SU-DHL-6 (cell line): ENCODE measurements around the gene C12orf56.

Source experiments
- H2AFZ ChIP-seq: fragments of 200-600 bp; sonication (generic); 2 replicates; pipeline ENCODE4 v1.6.1; 2014; ENCODE audit warnings: low read depth, mild to moderate bottlenecking, moderate library complexity, mixed read lengths, antibody characterized with exemption, low read length; ENCODE audit not compliant: severe bottlenecking
- H3F3A ChIP-seq: fragments of 200-600 bp; shearing (Covaris generic); 2 replicates; pipeline ENCODE4 v1.6.0; 2016; ENCODE audit warnings: antibody characterized with exemption, mild to moderate bottlenecking; ENCODE audit not compliant: insufficient read depth
- H3K27ac ChIP-seq: fragments of 200-600 bp; sonication (generic); 2 replicates; pipeline ENCODE4 v1.5.1; 2016; ENCODE audit warnings: low read depth, mild to moderate bottlenecking, low read length, moderate library complexity, mixed read lengths
- H3K27me3 ChIP-seq: fragments of 200-600 bp; sonication (generic), shearing (Covaris generic); 2 replicates; pipeline ENCODE4 v1.6.0; 2014; ENCODE audit warnings: mild to moderate bottlenecking, low read length
- H3K36me3 ChIP-seq: fragments of 200-600 bp; sonication (generic); 2 replicates; pipeline ENCODE4 v1.6.1; 2014; ENCODE audit warnings: mild to moderate bottlenecking, low read length, mixed read lengths
- H3K4me2 ChIP-seq: fragments of 300-600, 200-600 bp; shearing (Covaris generic), sonication (generic); 2 replicates; pipeline ENCODE4 v1.6.0; 2014; ENCODE audit warnings: low read length, low read depth, mild to moderate bottlenecking; ENCODE audit not compliant: poor library complexity, severe bottlenecking
- H3K4me3 ChIP-seq: fragments of 200-600 bp; sonication (generic); 2 replicates; pipeline ENCODE4 v1.5.1; 2014; ENCODE audit warnings: antibody characterized with exemption, low read length, mild to moderate bottlenecking, mixed read lengths; ENCODE audit not compliant: insufficient read depth, poor library complexity, severe bottlenecking
- H3K79me2 ChIP-seq: fragments of 200-600 bp; sonication (generic); 2 replicates; pipeline ENCODE4 v1.6.1; 2014; ENCODE audit warnings: mild to moderate bottlenecking, low read length, moderate library complexity; ENCODE audit not compliant: insufficient read depth
- H3K9ac ChIP-seq: fragments of 200-600 bp; sonication (generic); 2 replicates; pipeline ENCODE4 v1.7.0; 2014; ENCODE audit warnings: mild to moderate bottlenecking, low read length
- H3K9me2 ChIP-seq: fragments of 200-600 bp; sonication (generic); replicated peaks from 2 replicates; pipeline ENCODE4 v1.6.1; 2014; ENCODE audit warnings: low read length; ENCODE audit not compliant: insufficient read depth
- H3K9me3 ChIP-seq: fragments of 200-600 bp; sonication (generic); 2 replicates; pipeline ENCODE4 v1.6.1; 2014; ENCODE audit warnings: low read length, mixed read lengths; ENCODE audit not compliant: insufficient read depth
- H4K20me1 ChIP-seq: fragments of 200-600 bp; sonication (generic); 2 replicates; pipeline ENCODE4 v1.6.1; 2014; ENCODE audit warnings: low read depth, mild to moderate bottlenecking, antibody characterized with exemption, low read length, moderate library complexity, mixed read lengths
- CTCF ChIP-seq: fragments of 200-600 bp; sonication (generic); IDR thresholded peaks from one replicate; pipeline ENCODE4 v1.5.1; 2017; ENCODE audit warnings: antibody characterized with exemption, mild to moderate bottlenecking, low read length, moderate library complexity; ENCODE audit not compliant: insufficient read depth, poor library complexity, severe bottlenecking
- EZH2phosphoT487 ChIP-seq: fragments of 200-600 bp; sonication (generic), shearing (Covaris generic); conservative IDR thresholded peaks from 2 replicates; pipeline ENCODE4 v1.6.1; 2018; ENCODE audit warnings: mild to moderate bottlenecking, antibody characterized with exemption, low read length, moderate library complexity, mixed read lengths

Gene C12orf56

GRCh38 chr12:64229796-64230195 is 160.8 kb downstream of the C12orf56 start:
- Histone ChIP-seq H4K20me1 (no peaks in the 10 kb centered on the region), H2AFZ (no peak overlapping the region), H3K27ac (no peak overlapping the region), H3K27me3 (no peaks in the 10 kb centered on the region), H3F3A (no peaks in the 10 kb centered on the region), H3K9ac (no peak overlapping the region), H3K9me3 (no peaks in the 10 kb centered on the region), H3K36me3 (no peaks in the 10 kb centered on the region), H3K4me2 (no peak overlapping the region), H3K79me2 (no peaks in the 10 kb centered on the region), H3K4me3 (no peak overlapping the region), H3K9me2 (no peaks in the 10 kb centered on the region)
- TF ChIP-seq EZH2phosphoT487 (no peak), CTCF (no peak)

GRCh38 chr12:64229240-64229639 is 161.3 kb downstream of the C12orf56 start:
- TF ChIP-seq EZH2phosphoT487 (no peak), CTCF (no peak)
- no peaks in the 10 kb centered on the region for H3K9me2 ChIP-seq
- no peak overlapping the region for H3K4me2 ChIP-seq
- H3K27ac ChIP-seq = no peak overlapping the region
- no peaks in the 10 kb centered on the region for H3K27me3 ChIP-seq
- no peaks in the 10 kb centered on the region for H3F3A ChIP-seq
- H3K9me3 ChIP-seq = no peaks in the 10 kb centered on the region
- no peaks in the 10 kb centered on the region for H3K36me3 ChIP-seq
- no peak overlapping the region for H2AFZ ChIP-seq
- no peak overlapping the region for H3K9ac ChIP-seq
- H4K20me1 ChIP-seq = no peaks in the 10 kb centered on the region
- no peaks in the 10 kb centered on the region for H3K79me2 ChIP-seq
- H3K4me3 ChIP-seq = no peak overlapping the region

- H3K79me2 ChIP-seq = peaks cover 13% of the 10 kb centered on the region; the same call in 1 of the 2 replicates
- no peaks in the 10 kb centered on the region for H4K20me1 ChIP-seq
- no peaks in the 10 kb centered on the region for H3K9me2 ChIP-seq
- no peak overlapping the region for H3K4me2 ChIP-seq
- H3K9me3 ChIP-seq = no peaks in the 10 kb centered on the region
- no peak overlapping the region for H3K27ac ChIP-seq
- no peaks in the 10 kb centered on the region for H3K36me3 ChIP-seq
- no peak overlapping the region for H3K9ac ChIP-seq
- H3K27me3 ChIP-seq = no peaks in the 10 kb centered on the region
- no peak overlapping the region for H2AFZ ChIP-seq
- TF ChIP-seq CTCF (no peak), EZH2phosphoT487 (no peak)
- no peak overlapping the region for H3K4me3 ChIP-seq
- no peaks in the 10 kb centered on the region for H3F3A ChIP-seq
These were observed 164.9 kb downstream of the C12orf56 start for GRCh38 chr12:64225626-64226025.
